Bronchial epithelial cell (primary cell): ENCODE measurements around the gene NEK1. TPM values are rescaled to one million over a fixed set of nuclear protein-coding genes. Genes with fewer than 3 reads are reported as not detected.
"Not testable (repeated sequence)": the region's sequence is repeated elsewhere in the genome, so short reads cannot be mapped to it uniquely, and the experiment has no call there.

ENCODE experiments used
- DNase-seq: peaks from one replicate; pipeline ENCODE4 v3.0.0-alpha.2; 2010; ENCODE audit warnings: low read depth
- FAIRE-seq: peaks from 2 replicates; lab custom pipeline; 2011; peaks lifted over from hg19 to GRCh38; lab: Jason Lieb, UNC
- H3K27me3 ChIP-seq: 2 replicates; pipeline ENCODE4 v1.5.1; 2011; ENCODE audit warnings: low read length; ENCODE audit not compliant: control insufficient read depth, insufficient read depth
- H3K36me3 ChIP-seq: 2 replicates; pipeline ENCODE4 v1.5.1; 2011; ENCODE audit warnings: low read length; ENCODE audit not compliant: control insufficient read depth, insufficient read depth
- H3K4me3 ChIP-seq: 2 replicates; pipeline ENCODE4 v1.5.1; 2011; ENCODE audit warnings: mild to moderate bottlenecking, low read depth, low read length, control low read depth
- total RNA-seq: library from RNA; depleted of rRNA; stranded (reverse); fragments of >200 nt; gene quantifications from 2 replicates; pipeline ENCODE4 v1.2.1, GENCODE V29; 2014
- TF ChIP-seq, protein P1 (sequence below): IDR thresholded peaks from 2 replicates; pipeline ENCODE4 v1.5.1; 2011; ENCODE audit warnings: mild to moderate bottlenecking, moderate library complexity, low read length, control low read depth, inconsistent platforms; ENCODE audit not compliant: insufficient read depth, severe bottlenecking

NEK1 gene
- total RNA-seq, 1 donor from 2014 or later: 6.1 TPM

DNA sequence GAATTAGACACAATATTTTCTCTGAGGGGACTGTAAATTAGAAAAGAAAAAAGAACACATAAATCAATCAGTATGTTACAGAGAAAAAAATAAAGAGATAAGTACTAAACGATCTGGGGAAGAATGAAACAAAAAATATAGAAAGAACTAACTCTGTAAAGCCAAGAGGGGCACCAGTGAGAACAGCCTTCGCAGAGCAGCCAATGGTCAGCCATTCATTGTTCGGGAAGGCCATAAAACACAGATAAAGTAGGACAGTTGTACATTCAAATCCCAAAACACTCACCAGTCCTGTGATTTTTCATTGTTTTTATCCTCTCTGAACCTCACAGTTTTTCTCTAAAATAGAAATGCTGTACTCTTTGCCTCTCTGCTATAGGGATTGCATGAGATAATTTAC is 127.9 kb downstream of the NEK1 start:
- DNase-seq (no peak), FAIRE-seq (no peak)
- no peaks in the 10 kb centered on the region for H3K36me3 ChIP-seq
- no peak overlapping the region for H3K4me3 ChIP-seq
- no peaks in the 10 kb centered on the region for H3K27me3 ChIP-seq
- TF ChIP-seq, protein P1, sequence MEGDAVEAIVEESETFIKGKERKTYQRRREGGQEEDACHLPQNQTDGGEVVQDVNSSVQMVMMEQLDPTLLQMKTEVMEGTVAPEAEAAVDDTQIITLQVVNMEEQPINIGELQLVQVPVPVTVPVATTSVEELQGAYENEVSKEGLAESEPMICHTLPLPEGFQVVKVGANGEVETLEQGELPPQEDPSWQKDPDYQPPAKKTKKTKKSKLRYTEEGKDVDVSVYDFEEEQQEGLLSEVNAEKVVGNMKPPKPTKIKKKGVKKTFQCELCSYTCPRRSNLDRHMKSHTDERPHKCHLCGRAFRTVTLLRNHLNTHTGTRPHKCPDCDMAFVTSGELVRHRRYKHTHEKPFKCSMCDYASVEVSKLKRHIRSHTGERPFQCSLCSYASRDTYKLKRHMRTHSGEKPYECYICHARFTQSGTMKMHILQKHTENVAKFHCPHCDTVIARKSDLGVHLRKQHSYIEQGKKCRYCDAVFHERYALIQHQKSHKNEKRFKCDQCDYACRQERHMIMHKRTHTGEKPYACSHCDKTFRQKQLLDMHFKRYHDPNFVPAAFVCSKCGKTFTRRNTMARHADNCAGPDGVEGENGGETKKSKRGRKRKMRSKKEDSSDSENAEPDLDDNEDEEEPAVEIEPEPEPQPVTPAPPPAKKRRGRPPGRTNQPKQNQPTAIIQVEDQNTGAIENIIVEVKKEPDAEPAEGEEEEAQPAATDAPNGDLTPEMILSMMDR: no peak

DNA sequence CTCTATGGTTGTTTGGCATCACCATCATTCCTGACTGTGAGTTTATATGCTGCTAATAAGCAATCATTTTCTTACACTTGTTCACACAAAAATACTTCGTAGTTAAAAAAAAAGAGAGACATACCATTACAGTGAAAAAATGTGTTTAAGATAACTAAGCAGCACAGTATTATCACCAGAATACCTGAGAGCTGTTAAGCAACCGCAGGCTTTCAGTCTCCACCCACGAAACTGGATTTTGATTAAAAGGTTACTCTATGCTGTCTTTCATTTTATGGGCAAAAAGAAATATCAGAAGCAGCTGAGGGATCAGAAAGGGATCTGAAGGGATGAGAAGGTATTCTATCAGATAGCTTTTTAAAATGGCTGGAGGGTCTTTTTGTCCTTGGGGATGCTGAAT is 148.3 kb downstream of the NEK1 start:
- no peaks in the 10 kb centered on the region for H3K27me3 ChIP-seq
- DNase-seq: no peak
- H3K36me3 ChIP-seq: no peaks in the 10 kb centered on the region
- H3K4me3 ChIP-seq: no peak overlapping the region
- TF ChIP-seq, protein P1: no peak
- no peak for FAIRE-seq

DNA sequence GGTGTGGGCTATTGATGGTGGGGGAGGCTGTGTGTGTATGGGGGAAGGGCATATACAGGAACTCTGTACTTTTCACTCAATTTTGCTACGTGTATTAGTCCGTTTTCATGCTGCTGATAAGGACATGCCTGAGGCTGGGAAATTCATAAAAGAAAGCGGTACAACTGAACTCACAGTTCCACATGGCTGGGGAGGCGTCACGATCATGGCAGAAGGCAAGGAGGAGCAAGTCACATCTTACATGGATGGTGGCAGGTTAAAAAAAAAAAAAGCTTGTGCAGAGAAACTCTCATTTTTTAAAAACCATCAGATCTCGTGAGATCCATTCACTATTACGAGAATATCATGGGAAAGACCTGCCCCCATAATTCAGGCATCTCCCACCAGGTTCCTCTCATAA is 152.3 kb downstream of the NEK1 start:
- DNase-seq: no peak
- FAIRE-seq: no peak
- TF ChIP-seq, protein P1: no peak

DNA sequence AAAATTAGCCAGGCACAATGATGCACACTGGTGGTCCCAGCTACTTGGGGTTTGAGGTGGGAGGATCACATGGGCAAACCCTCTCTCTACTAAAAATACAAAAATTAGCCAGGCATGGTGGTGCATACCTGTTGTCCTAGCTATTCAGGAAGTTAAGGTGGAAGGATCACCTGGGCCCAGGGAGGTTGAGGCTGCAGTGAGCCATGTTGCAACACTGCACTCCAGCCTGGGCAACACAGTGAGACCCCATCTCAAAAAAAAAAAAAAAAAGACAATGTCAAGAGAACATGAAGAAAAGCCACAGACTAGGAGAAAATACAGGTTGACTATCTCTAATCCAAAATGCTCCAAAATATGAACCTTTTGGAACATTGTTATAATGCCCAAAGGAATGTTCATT is 153.8 kb downstream of the NEK1 start:
- Histone ChIP-seq H3K36me3 (no peaks in the 10 kb centered on the region), H3K27me3 (no peaks in the 10 kb centered on the region), H3K4me3 (no peak overlapping the region)
- TF ChIP-seq, protein P1: no peak
- no peak for FAIRE-seq
- DNase-seq: no peak

More for the DNA sequence above, 152.3 kb downstream of the NEK1 start:
- no peaks in the 10 kb centered on the region for H3K36me3 ChIP-seq
- no peaks in the 10 kb centered on the region for H3K27me3 ChIP-seq
- no peak overlapping the region for H3K4me3 ChIP-seq

DNA sequence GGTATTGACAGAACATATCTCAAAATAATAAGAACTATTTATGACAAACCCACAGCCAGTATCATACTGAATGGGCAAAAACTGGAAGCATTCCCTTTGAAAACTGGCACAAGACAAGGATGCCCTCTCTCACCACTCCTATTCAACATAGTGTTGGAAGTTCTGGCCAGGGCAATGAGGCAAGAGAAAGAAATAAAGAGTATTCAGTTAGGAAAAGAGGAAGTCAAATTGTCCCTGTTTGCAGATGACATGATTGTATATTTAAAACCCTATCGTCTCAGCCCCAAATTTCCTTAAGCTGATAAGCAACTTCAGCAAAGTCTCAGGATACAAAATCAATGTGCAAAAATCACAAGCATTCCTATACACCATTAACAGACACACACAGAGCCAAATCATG is 159.7 kb downstream of the NEK1 start:
- DNase-seq, FAIRE-seq, H3K27me3 ChIP-seq, H3K36me3 ChIP-seq, H3K4me3 ChIP-seq: not testable (repeated sequence)

DNA sequence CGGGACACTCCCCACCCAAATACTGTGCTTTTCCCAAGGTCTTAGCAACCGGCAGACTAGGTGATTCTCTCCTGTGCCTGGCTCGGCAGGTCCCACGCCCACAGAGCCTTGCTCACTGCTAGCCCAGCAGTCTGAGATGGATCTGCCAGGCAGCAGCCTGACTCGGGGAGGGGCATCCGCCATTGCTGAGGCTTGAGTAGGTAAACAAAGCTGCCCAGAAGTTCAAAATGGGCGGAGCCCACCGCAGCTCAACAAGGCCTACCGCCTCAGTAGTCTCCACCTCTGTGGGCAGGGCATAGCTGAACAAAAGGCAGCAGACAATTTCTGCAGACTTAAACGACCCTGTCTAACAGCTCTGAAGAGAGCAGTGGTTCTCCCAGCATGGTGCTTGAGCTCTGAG is 163.4 kb downstream of the NEK1 start:
- not testable (repeated sequence) for FAIRE-seq, DNase-seq, H3K4me3 ChIP-seq, H3K36me3 ChIP-seq, H3K27me3 ChIP-seq

DNA sequence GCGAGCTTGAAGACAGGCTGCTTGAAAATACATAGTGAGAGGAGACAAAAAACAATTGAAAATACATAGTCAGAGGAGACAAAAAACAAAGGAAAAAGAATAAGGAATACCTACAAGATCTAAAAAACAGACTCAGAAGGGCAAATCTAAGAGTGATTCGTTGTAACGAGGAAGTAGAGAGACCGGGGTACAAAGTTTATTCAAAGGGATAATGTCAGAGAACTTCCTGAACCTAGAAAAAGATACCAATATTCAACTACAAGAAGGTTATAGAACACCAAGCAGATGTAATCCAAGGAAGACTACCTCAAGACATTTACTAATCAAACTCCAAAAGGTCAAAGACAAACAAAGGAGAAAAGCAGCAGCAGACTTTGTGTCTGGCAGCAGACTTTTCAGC is 165.6 kb downstream of the NEK1 start:
- TF ChIP-seq, protein P1: no peak
- H3K27me3 ChIP-seq: no peaks in the 10 kb centered on the region
- H3K4me3 ChIP-seq: no peak overlapping the region
- no peak for DNase-seq
- FAIRE-seq: no peak
- H3K36me3 ChIP-seq: no peaks in the 10 kb centered on the region
